Caco-2 (cell line): ENCODE data around the gene SPATA21. TPM values are rescaled to one million over a fixed set of nuclear protein-coding genes. Genes with fewer than 3 reads are reported as not detected.

Source experiments
- BruUV-seq: library from RNA; stranded (reverse); fragments of 400-500 nt; replicated peaks from 2 replicates; lab custom pipeline; 2021; lab: Mats Ljungman, UMichigan
- CTCF ChIA-PET: fragments of 300-600 bp; sonication (Branson Sonifier 250); formaldehyde crosslinking; loops from one replicate; lab custom pipeline; 2022; ENCODE audit warnings: antibody characterized with exemption; lab: Charles Lee
- POLR2A ChIA-PET: fragments of 300-600 bp; sonication (Branson Sonifier 250); formaldehyde crosslinking; loops from one replicate; lab custom pipeline; 2022; ENCODE audit warnings: antibody characterized with exemption; lab: Charles Lee
- DNase-seq, 2 experiments: peaks; one replicate each; pipeline versions ENCODE4 v3.0.0 to v3.0.0-alpha.2; 2020 to 2022
- H3K27me3 ChIP-seq: replicated peaks from 2 replicates; pipeline ENCODE4 v1.6.0; 2011; ENCODE audit warnings: low read length; ENCODE audit not compliant: control insufficient read depth, insufficient read depth
- H3K36me3 ChIP-seq: 2 replicates; pipeline ENCODE4 v1.5.1; 2011; ENCODE audit warnings: low read length; ENCODE audit not compliant: control insufficient read depth, insufficient read depth
- H3K4me1 ChIP-seq: fragments of 250-450 bp; sonication (Bioruptor Pico); 2 replicates; pipeline ENCODE4 v1.5.1; 2020; ENCODE audit warnings: mild to moderate bottlenecking
- H3K4me3 ChIP-seq: 2 replicates; pipeline ENCODE4 v1.5.1; 2011; ENCODE audit warnings: low read depth, mild to moderate bottlenecking, control low read depth, low read length
- H3K9me3 ChIP-seq: fragments of 250-450 bp; sonication (Bioruptor Pico); 2 replicates; pipeline ENCODE4 v1.5.1; 2020; ENCODE audit warnings: mild to moderate bottlenecking, moderate library complexity
- H3K27ac Mint-ChIP-seq: one replicate; pipeline ENCODE4 v1.8.0; 2022; ENCODE audit warnings: mixed read lengths; ENCODE audit not compliant: unreplicated experiment
- H3K27me3 Mint-ChIP-seq: one replicate; pipeline ENCODE4 v1.8.0; 2022; ENCODE audit warnings: mixed read lengths; ENCODE audit not compliant: insufficient read depth, unreplicated experiment
- H3K36me3 Mint-ChIP-seq: one replicate; pipeline ENCODE4 v1.8.0; 2022; ENCODE audit warnings: mild to moderate bottlenecking, mixed read lengths; ENCODE audit not compliant: insufficient read depth, unreplicated experiment
- H3K4me1 Mint-ChIP-seq: one replicate; pipeline ENCODE4 v1.8.0; 2022; ENCODE audit warnings: low read depth, mixed read lengths; ENCODE audit not compliant: unreplicated experiment
- H3K4me3 Mint-ChIP-seq: one replicate; pipeline ENCODE4 v1.8.0; 2022; ENCODE audit warnings: mild to moderate bottlenecking, moderate library complexity, mixed read lengths; ENCODE audit not compliant: unreplicated experiment
- H3K9me3 Mint-ChIP-seq: one replicate; pipeline ENCODE4 v1.8.0; 2022; ENCODE audit warnings: mixed read lengths; ENCODE audit not compliant: unreplicated experiment
- CTCF ChIP-seq, 2 experiments: fragments of 200-600 bp in 1 of 2; IDR thresholded peaks; 1 replicate in 1 of 2; 2 replicates in 1 of 2; pipeline versions ENCODE4 v1.5.1 to v1.8.0; 2011 to 2022; ENCODE audit warnings: antibody characterized with exemption in 1 of 2, control low read depth in 1 of 2, inconsistent platforms in 1 of 2, low read depth in 1 of 2, low read length in 1 of 2, mild to moderate bottlenecking in 1 of 2, moderate library complexity in 1 of 2; ENCODE audit not compliant: insufficient read depth in 1 of 2, severe bottlenecking in 1 of 2, unreplicated experiment in 1 of 2
- intact Hi-C: fragments of 100-400 bp; cut with micrococcal nuclease; formaldehyde crosslinking; loops from one replicate; pipeline ENCODE4 v1.10.0; 2022; ENCODE audit not compliant: unreplicated experiment
- total RNA-seq: library from RNA; stranded (reverse); gene quantifications from 2 replicates; pipeline ENCODE4 v1.2.3, GENCODE V29; 2022

Gene SPATA21
- total RNA-seq, 1 experiment from 2014 or later: not detected

GRCh38 chr1:16442265-16442664 lies 5.0 kb upstream of the SPATA21 start:
- H3K4me1 ChIP-seq: no peaks in the 10 kb centered on the region
- no peaks in the 10 kb centered on the region for H3K36me3 ChIP-seq
- ChIA-PET CTCF (no interaction called here), POLR2A (no interaction called here)
- no peak overlapping the region for H3K27ac Mint-ChIP-seq
- DNase-seq: no peak
- H3K4me3 ChIP-seq: no peak overlapping the region
- H3K9me3 Mint-ChIP-seq: no peaks in the 10 kb centered on the region
- intact Hi-C loops: no loop called here
- H3K4me3 Mint-ChIP-seq: peak overlapping the region; percentile 86
- H3K27me3 ChIP-seq: no peaks in the 10 kb centered on the region
- no peaks in the 10 kb centered on the region for H3K9me3 ChIP-seq
- peaks cover 11% of the 10 kb centered on the region for H3K36me3 Mint-ChIP-seq
- no peak for TF ChIP-seq CTCF (IDR thresholded peaks at IDR 0.05; ENCODE audit: insufficient read depth in 1 of 2, low read depth in 1 of 2, low read length in 1 of 2, severe bottlenecking in 1 of 2, unreplicated experiment in 1 of 2)
- BruUV-seq: no TSS peak
- H3K4me1 Mint-ChIP-seq: no peaks in the 10 kb centered on the region
- H3K27me3 Mint-ChIP-seq: no peaks in the 10 kb centered on the region

DNA sequence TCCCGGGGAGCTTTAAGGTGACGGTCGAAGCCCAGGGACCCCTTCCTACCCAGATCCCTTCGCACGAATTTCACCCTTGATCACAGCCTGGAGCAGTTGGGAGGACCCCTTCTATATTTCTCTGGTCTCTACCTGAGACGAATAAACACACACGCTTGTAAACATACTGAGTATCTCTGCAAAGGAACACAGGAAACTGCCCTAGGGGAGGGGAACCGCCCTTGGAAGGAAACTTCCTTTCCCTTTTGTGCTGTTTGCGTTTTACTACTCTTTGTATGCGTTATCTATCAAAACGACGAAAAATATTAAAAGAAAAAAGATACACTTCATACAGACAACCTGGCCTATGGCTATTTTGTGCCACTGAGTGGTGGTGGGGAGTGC lies 4.0 kb upstream of the SPATA21 start:
- no peak for DNase-seq
- CTCF ChIA-PET: interaction anchor here (0.6 kb wide), 1 partner anchor 180 kb away, joined by 3 read pairs; no protein-coding TSS in a partner anchor
- no peaks in the 10 kb centered on the region for H3K4me1 ChIP-seq
- Mint-ChIP-seq H3K9me3 (no peaks in the 10 kb centered on the region), H3K36me3 (peaks cover 11% of the 10 kb centered on the region), H3K27me3 (no peaks in the 10 kb centered on the region), H3K4me1 (no peaks in the 10 kb centered on the region), H3K27ac (peak overlapping the region; percentile 39), H3K4me3 (peak overlapping the region; percentile 86)
- POLR2A ChIA-PET: no interaction called here
- BruUV-seq: no TSS peak
- intact Hi-C loops: no loop called here
- no peaks in the 10 kb centered on the region for H3K27me3 ChIP-seq
- no peaks in the 10 kb centered on the region for H3K36me3 ChIP-seq
- no peak for TF ChIP-seq CTCF (IDR thresholded peaks at IDR 0.05; ENCODE audit: insufficient read depth in 1 of 2, low read depth in 1 of 2, low read length in 1 of 2, severe bottlenecking in 1 of 2, unreplicated experiment in 1 of 2)
- no peaks in the 10 kb centered on the region for H3K9me3 ChIP-seq
- H3K4me3 ChIP-seq: peak overlapping the region; percentile 78

GRCh38 chr1:16440470-16441281 lies 3.5 kb upstream of the SPATA21 start, which contains the start of gene NECAP2:
NECAP2 (plus strand) TSS chr1:16440724; CDS start chr1:16440762, 38 bp downstream.
- H3K36me3 Mint-ChIP-seq: peaks cover 11% of the 10 kb centered on the region
- Histone ChIP-seq H3K9me3 (no peaks in the 10 kb centered on the region), H3K4me3 (peak within 1 kb of the TSS; percentile 78), H3K27me3 (no peaks in the 10 kb centered on the region), H3K36me3 (no peaks in the 10 kb centered on the region), H3K4me1 (no peaks in the 10 kb centered on the region)
- H3K9me3 Mint-ChIP-seq: no peaks in the 10 kb centered on the region
- H3K27ac Mint-ChIP-seq: peak within 1 kb of the TSS; percentile 96
- H3K27me3 Mint-ChIP-seq: no peaks in the 10 kb centered on the region
- no peaks in the 10 kb centered on the region for H3K4me1 Mint-ChIP-seq
- ChIA-PET CTCF (interaction anchor here (0.6 to 2.3 kb wide), 5 partner anchors 9 to 180 kb away, joined by 3 to 5 read pairs (median 3); no protein-coding TSS in a partner anchor), POLR2A (no interaction called here)
- intact Hi-C loops: no loop called here
- peak; percentile 91 to 95 for DNase-seq
- BruUV-seq: TSS peak; percentile 67
- TF ChIP-seq CTCF (IDR thresholded peaks at IDR 0.05; ENCODE audit: insufficient read depth in 1 of 2, low read depth in 1 of 2, low read length in 1 of 2, severe bottlenecking in 1 of 2, unreplicated experiment in 1 of 2): peak; percentile 82 to 84
- H3K4me3 Mint-ChIP-seq: peak within 1 kb of the TSS; percentile 86
